GOT3 (cell line): Measurements from ENCODE around the gene B3GLCT.

Source experiments
- DNase-seq: peaks from one replicate; lab custom pipeline; 2025; ENCODE audit warnings: mixed read lengths; lab: John Stamatoyannopoulos, UW

Gene B3GLCT

DNA sequence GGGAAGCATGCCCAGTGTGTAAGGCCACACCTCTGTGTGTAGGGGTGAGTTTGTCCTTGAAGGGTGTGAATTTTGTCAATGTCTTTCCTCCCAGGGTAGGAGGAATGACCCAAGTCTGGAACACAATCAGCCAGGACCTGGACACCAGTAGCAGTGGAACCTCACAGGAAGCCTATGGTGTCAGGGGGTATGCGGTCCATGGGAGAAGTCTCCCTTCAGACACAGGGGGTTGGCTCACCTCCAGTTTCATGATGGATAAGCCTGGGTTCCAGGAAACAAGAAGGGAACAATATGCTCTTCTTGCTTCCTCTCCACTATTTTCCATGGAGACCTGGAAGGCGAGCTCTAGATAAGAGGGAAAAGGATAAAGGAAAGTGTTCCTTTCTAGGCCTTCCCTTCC lies 23.9 kb downstream of the B3GLCT start:
- no peak for DNase-seq

- DNase-seq = no peak
Measured at GRCh38 chr13:31224174-31224669, 24.4 kb downstream of the B3GLCT start.

DNA sequence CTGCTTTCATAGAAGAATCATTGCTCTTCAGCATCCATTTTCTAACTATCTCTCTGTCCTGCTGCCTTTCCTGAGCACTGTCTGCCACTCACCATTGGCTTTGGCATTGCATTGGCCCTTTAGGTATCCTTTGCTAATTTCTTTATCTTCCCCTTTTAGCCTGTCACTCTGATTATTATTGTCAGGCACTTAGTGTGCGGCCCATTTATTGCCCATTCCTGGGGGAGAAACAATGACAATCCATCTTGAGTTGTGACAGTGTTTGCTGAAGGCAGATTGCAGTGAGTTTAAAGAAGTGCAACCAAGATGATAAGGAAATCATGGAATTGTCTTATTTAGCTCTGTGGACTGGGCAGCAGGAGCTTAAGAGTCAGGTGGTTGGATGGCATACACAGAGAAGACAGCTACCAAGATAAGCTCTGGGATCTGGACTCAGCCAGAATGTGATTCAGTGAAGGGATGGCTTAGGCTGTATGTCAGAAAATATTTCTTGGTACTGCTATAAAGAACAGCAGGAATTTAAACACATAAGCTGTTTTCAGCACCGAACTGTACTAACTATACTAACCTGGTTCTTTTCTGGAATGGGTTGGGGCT lies 25.3 kb downstream of the B3GLCT start:
- DNase-seq = no peak

GRCh38 chr13:31225998-31226675 lies 26.4 kb downstream of the B3GLCT start:
- DNase-seq = no peak

DNA sequence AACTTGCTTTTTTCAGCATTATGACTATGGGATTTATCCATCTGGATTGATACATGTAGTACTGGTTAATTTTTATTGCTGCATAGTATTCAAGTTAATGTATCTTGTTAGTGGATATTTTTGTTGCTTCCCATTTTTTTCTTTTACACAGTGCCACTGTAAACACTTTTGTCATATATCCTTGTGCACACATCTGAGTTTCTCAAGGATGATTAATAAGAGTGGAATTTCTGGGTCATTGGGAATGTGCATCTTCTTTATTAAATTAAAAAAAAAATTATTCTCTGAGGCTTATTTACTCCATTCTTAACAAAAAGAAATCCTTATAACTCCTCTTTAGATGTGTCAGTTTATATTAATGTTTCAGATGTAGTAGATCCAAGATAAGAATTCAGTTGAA lies 27.3 kb downstream of the B3GLCT start:
- DNase-seq = no peak

- DNase-seq = no peak
Measured at GRCh38 chr13:31227870-31228269, 28.1 kb downstream of the B3GLCT start.

- DNase-seq = no peak
Measured at GRCh38 chr13:31234729-31235128, 35.0 kb downstream of the B3GLCT start.

DNA sequence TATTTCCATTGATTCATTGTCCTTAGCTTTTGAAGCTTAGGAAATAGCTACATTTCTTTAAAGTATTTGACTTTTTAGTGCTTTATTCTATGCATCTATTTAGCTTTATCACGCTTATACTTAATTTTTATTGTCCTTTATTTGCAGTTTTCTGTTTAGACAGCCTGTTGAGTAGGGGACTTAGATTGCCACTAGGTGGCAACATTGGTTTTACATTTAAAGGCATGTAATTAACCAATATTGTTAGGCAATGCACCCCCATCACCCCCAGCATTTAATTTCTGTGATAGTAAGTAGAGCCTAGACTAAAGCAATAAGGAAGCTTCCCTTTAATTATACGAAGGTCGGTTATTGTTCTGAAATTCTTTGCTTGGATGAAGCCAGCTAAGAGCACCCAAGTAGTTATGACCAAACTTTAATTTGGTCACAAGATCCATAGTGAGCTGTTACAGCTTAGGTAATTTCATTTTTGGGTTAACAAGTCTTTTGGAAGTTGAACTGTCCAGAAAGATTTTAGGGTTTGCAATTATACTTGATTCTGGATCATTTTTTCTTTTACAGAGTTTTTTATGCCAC lies 36.5 kb downstream of the B3GLCT start:
- DNase-seq = no peak

DNA sequence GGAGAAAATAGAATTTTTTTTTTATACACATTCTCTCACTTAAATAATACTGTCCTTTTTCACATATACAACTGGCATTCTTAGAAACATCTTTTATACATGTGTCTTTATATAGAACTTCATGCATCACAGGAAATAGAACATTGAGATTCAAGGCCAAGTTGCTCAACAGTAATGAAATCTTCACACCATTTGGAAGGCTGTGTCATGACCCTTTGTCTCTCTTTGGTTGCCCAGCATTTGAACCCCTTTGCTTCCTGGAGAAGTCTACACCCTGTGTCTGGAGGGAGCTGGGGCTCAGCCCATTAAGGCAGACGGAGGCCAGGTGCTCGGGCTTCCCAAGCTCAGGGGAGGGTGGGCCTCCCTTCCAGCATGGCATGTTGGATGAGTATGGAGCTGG lies 41.1 kb downstream of the B3GLCT start:
- no peak for DNase-seq

GRCh38 chr13:31242367-31242766 lies 42.6 kb downstream of the B3GLCT start:
- no peak for DNase-seq

DNA sequence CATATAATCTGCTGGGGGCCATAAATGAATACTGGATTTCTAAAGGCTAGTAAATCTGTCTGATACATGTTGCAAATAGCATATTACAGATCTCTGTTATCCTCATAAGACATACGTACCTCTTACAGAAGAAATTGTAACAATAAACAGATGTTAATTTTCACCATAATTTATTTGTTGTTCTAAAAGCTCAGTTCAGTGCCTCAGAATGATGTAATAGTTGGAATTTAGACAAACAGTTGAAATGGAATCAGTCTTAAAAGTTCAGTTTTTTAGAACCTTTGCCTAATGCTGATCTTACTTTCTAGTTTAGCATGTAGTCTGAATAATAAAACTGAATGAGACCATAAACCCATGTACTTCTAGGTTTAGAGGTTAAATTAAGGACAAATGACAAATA lies 43.1 kb downstream of the B3GLCT start:
- no peak for DNase-seq

- no peak for DNase-seq
Measured at GRCh38 chr13:31245598-31246373, 46.0 kb downstream of the B3GLCT start.

DNA sequence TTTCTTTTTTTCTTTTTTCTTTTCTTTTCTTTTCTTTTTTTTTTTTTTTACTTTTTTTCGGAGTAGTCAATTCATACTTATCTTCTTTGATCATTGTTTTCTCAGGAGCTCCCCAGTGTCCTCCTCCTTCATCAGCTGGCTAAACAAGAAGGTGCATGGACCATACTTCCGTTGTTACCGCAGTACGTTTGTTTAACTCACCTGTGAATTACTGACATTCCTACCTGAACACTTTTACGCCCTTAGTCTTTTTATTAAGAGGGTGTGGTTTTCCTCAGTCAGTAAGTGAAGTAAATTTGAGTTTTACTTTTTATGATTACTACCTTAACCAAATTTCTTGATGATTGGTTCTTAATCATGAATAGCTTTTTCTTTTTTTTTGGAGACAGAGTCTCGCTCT lies 47.1 kb downstream of the B3GLCT start:
- DNase-seq = no peak

DNA sequence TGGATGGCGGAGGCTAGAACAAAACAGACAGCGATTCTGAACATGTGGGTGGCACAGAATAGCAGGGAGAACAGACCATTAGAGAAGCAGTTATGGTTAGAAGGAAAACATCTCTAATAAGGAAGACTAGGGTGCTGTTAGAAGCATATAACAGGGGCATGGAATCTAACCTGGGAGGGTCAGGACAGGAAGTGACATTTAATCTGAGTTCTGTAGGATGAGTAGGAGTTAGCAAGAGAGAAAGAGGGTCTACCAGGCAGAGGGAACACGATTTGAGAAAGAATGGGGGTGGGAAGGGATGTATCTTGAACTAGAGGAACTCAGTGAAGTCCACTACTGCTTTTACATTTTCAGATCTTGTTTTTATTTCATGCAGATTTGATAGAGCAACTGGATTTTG lies 48.6 kb downstream of the B3GLCT start:
- DNase-seq = no peak

- no peak for DNase-seq
Measured at GRCh38 chr13:31248965-31249539, 49.3 kb downstream of the B3GLCT start.

DNA sequence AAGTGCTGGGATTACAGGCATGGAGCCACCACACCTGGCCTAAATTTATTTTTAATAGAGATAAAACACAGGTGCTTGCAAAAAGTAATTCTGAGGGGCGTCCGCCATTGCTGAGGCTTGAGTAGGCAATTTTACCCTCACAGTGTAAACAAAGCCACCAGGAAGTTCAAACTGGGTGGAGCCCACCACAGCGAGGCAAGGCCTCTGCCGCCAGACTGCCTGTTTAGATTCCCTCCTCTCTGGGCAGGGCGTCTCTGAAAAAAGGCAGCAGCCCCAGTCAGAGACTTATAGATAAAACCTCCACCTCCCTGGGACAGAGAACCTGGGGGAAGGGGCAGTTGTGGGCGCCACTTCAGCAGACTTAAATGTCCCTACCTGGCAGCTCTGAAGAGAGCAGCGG lies 50.7 kb downstream of the B3GLCT start:
- no peak for DNase-seq

GRCh38 chr13:31261241-31261640 lies 61.5 kb downstream of the B3GLCT start:
- DNase-seq = no peak

DNA sequence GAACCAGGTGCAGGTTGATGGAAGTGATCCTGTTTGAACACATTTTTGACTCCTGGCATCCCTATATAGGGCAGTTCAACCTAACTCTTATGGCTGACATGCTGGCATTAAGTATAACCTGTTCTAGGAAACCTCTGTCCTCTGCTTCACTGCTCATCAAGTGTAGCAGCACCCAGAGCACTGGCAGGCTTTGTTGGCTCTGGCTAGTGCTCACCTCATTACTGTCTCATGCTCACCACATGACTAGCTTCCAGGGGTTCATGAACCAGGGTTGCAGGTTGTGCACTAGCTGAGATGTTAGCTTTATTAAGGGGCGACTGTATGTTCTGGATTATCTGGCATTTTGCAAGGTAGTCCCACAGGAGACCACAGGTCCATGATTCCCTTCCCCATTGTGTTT lies 63.6 kb downstream of the B3GLCT start:
- DNase-seq = no peak

GRCh38 chr13:31264151-31264550 lies 64.4 kb downstream of the B3GLCT start:
- DNase-seq = no peak

GRCh38 chr13:31267126-31267784 lies 67.5 kb downstream of the B3GLCT start:
- no peak for DNase-seq

DNA sequence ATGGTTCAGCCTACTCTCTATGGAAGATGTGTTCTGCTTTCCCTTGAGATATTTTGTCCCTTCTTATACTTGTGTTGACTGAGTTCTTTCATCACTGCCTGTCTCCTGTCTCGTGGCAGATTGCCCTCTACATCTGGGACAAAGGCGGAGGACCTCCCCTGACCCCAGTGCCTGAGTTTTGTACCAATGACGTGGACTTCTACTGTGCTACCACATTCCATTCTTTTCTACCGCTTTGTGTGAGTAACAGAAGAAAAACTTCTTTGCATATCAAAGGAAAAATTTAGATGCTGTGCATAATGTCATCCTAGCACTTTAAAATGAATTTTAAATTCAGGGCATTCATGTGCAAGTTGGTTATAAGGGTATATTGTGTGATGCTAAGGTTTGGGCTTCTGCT lies 74.6 kb downstream of the B3GLCT start:
- DNase-seq = no peak

DNA sequence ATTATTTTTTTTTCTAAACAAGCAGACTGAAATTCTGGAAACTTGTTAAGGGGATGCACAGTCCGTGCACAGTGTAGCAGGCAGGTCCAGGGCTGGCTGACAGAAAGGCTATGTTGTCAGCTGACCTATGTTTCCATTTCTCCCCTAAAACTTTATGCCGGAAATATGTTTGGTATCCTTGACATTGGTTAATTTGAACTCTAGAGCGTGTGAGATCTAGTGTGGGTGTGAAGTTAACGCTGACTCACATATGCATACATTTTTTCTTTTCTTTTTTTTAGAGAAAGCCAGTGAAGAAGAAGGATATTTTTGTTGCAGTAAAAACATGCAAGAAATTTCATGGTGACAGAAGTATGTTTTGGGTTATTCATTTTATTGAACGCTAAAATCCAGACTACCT lies 76.6 kb downstream of the B3GLCT start:
- DNase-seq = no peak
